ENCODE measurements around the gene ETV1.

Gene ETV1

GRCh38 chr7:13988731-13989125, 738 bp downstream of the ETV1 start:
- no peaks in the 10 kb centered on the region for H3K36me3 ChIP-seq (ENCODE audit: control insufficient read depth, low read length)
- H3K4me3 ChIP-seq (ENCODE audit: low read length), result no peak overlapping the region
- H3K27me3 ChIP-seq (ENCODE audit: control insufficient read depth, low read length), result 0 out of 2 replicates have a peak, but pooled peaks cover 2% of the 10 kb centered on the region
- H4K20me1 ChIP-seq (ENCODE audit: control insufficient read depth, insufficient read depth, low read depth, low read length), result no peaks in the 10 kb centered on the region
- H3K27ac ChIP-seq (ENCODE audit: low read depth, low read length), result no peak overlapping the region
- H3K9me2 ChIP-seq (replicated peaks; ENCODE audit: control insufficient read depth, low read length), result no peaks in the 10 kb centered on the region
- H3F3A ChIP-seq (ENCODE audit: control insufficient read depth, insufficient read depth), result no peaks in the 10 kb centered on the region
- H3K4me2 ChIP-seq (ENCODE audit: low read length), result no peak overlapping the region
- peaks cover 4% of the 10 kb centered on the region; the same call in 1 of the 2 replicates for H3K9me3 ChIP-seq (ENCODE audit: control insufficient read depth, insufficient read depth, low read length)
- H3K79me2 ChIP-seq (ENCODE audit: control insufficient read depth, low read length), result no peaks in the 10 kb centered on the region
- TF ChIP-seq EZH2phosphoT487 (IDR thresholded peaks at IDR 0.05; ENCODE audit: borderline replicate concordance, low read length), result no peak
- no peak for TF ChIP-seq CTCF (IDR thresholded peaks at IDR 0.05; ENCODE audit: low read depth, low read length, poor library complexity, severe bottlenecking)
- peaks cover 17% of the 10 kb centered on the region for H3K4me1 ChIP-seq (ENCODE audit: control insufficient read depth, low read length)

- Histone ChIP-seq H4K20me1 (ENCODE audit: control insufficient read depth, insufficient read depth, low read depth, low read length) (no peaks in the 10 kb centered on the region), H3K9me2 (replicated peaks; ENCODE audit: control insufficient read depth, low read length) (no peaks in the 10 kb centered on the region), H3K4me2 (ENCODE audit: low read length) (no peak overlapping the region), H3K4me3 (ENCODE audit: low read length) (no peak overlapping the region), H3F3A (ENCODE audit: control insufficient read depth, insufficient read depth) (no peaks in the 10 kb centered on the region), H3K4me1 (ENCODE audit: control insufficient read depth, low read length) (peaks cover 17% of the 10 kb centered on the region), H3K79me2 (ENCODE audit: control insufficient read depth, low read length) (no peaks in the 10 kb centered on the region), H3K27me3 (ENCODE audit: control insufficient read depth, low read length) (0 out of 2 replicates have a peak, but pooled peaks cover 2% of the 10 kb centered on the region), H3K36me3 (ENCODE audit: control insufficient read depth, low read length) (no peaks in the 10 kb centered on the region), H3K9me3 (ENCODE audit: control insufficient read depth, insufficient read depth, low read length) (peaks cover 4% of the 10 kb centered on the region; the same call in 1 of the 2 replicates), H3K27ac (ENCODE audit: low read depth, low read length) (no peak overlapping the region)
- TF ChIP-seq EZH2phosphoT487 (IDR thresholded peaks at IDR 0.05; ENCODE audit: borderline replicate concordance, low read length), result no peak
- TF ChIP-seq CTCF (IDR thresholded peaks at IDR 0.05; ENCODE audit: low read depth, low read length, poor library complexity, severe bottlenecking), result no peak
These were observed 1.4 kb downstream of the ETV1 start for GRCh38 chr7:13988065-13988464.

- H3K4me2 ChIP-seq (ENCODE audit: low read length), result no peak overlapping the region
- H3K9me2 ChIP-seq (replicated peaks; ENCODE audit: control insufficient read depth, low read length), result no peaks in the 10 kb centered on the region
- no peaks in the 10 kb centered on the region for H4K20me1 ChIP-seq (ENCODE audit: control insufficient read depth, insufficient read depth, low read depth, low read length)
- 0 out of 2 replicates have a peak, but pooled peaks cover 2% of the 10 kb centered on the region for H3K27me3 ChIP-seq (ENCODE audit: control insufficient read depth, low read length)
- no peaks in the 10 kb centered on the region for H3F3A ChIP-seq (ENCODE audit: control insufficient read depth, insufficient read depth)
- H3K27ac ChIP-seq (ENCODE audit: low read depth, low read length), result no peak overlapping the region
- no peak overlapping the region for H3K4me3 ChIP-seq (ENCODE audit: low read length)
- H3K9me3 ChIP-seq (ENCODE audit: control insufficient read depth, insufficient read depth, low read length), result peaks cover 4% of the 10 kb centered on the region; the same call in 1 of the 2 replicates
- H3K4me1 ChIP-seq (ENCODE audit: control insufficient read depth, low read length), result peaks cover 17% of the 10 kb centered on the region
- H3K79me2 ChIP-seq (ENCODE audit: control insufficient read depth, low read length), result no peaks in the 10 kb centered on the region
- no peaks in the 10 kb centered on the region for H3K36me3 ChIP-seq (ENCODE audit: control insufficient read depth, low read length)
- TF ChIP-seq EZH2phosphoT487 (IDR thresholded peaks at IDR 0.05; ENCODE audit: borderline replicate concordance, low read length), result no peak
- TF ChIP-seq CTCF (IDR thresholded peaks at IDR 0.05; ENCODE audit: low read depth, low read length, poor library complexity, severe bottlenecking), result no peak
These were observed 2.1 kb downstream of the ETV1 start for GRCh38 chr7:13987395-13987794.
